NCI-H69 (cell line): ENCODE results near the gene C6orf118.

ENCODE experiments used
- DNase-seq: peaks from one replicate; lab custom pipeline; 2025; lab: John Stamatoyannopoulos, UW

C6orf118 gene

DNA sequence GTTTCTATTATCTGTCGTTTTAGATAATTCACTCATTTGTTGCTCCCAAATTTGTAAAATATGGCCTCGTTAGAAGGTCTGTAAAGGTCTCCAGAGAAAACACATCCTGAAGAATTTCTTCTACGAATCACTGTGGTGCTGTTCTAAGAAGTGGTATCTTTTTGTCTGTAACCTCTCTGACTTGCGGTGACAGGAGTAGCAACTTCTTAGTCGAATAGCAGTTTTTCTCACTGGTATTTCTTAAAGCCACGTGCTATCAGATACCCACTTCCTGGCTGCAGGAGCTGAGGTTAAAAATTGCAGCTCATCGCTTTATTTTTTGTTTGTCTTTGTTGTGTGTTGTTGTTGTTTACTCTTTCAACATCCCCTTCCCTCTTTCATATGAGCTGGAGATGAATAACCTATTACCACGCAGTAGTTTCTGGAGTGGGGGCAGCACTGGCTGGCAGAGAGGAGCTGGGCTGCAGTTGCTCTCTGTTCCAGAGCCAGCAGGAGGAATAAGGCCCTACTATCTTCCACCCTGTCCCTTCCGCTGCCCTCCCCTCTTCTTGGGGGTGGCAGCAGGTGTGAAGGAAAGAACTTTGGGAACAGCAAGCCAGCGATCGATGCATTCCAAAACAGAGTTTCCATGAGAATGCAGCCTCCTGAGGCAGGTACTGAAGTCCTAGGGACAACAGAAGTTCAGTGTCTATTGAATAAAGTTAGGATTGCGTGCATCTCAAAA is 64.7 kb downstream of the C6orf118 start:
- DNase-seq: no peak

DNA sequence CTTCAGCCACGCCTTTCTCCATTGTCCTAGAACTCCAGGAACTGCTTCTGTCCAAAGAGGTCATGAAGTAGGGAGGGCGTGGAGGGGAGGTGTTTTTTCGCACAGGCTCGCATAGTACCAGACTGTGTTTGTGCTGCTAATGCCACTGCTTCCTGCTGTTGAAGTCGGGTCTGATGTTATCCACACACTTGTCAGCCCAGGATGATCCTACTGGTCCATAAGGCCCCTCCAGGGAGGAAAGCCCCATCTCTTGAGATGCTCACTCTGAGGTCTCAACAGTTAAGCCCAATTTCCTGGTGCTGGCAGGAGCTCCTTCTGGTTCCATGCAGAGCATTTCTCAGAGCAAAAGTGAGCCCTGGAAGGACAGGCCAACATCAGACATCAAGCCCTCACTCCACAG is 65.6 kb downstream of the C6orf118 start:
- DNase-seq: no peak

DNA sequence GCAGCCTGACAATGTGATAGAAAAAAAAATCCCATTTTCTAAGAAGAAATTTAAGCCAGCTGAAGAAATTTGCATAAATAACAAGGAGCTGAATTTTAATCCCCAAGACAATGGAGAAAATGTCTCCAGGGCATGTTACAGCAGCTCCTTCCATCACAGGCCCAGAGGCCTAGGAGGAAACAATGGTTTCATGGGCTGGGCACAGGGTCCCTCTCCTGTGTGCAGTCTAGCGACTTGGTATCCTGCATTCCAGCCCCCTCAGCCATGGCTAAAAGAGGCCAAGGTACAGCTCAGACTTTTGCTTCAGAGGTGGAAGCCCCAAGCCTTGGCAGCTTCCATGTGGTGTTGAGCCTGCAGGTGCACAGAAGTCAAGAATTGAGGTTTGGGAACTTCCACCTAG is 73.1 kb downstream of the C6orf118 start:
- DNase-seq: no peak

DNA sequence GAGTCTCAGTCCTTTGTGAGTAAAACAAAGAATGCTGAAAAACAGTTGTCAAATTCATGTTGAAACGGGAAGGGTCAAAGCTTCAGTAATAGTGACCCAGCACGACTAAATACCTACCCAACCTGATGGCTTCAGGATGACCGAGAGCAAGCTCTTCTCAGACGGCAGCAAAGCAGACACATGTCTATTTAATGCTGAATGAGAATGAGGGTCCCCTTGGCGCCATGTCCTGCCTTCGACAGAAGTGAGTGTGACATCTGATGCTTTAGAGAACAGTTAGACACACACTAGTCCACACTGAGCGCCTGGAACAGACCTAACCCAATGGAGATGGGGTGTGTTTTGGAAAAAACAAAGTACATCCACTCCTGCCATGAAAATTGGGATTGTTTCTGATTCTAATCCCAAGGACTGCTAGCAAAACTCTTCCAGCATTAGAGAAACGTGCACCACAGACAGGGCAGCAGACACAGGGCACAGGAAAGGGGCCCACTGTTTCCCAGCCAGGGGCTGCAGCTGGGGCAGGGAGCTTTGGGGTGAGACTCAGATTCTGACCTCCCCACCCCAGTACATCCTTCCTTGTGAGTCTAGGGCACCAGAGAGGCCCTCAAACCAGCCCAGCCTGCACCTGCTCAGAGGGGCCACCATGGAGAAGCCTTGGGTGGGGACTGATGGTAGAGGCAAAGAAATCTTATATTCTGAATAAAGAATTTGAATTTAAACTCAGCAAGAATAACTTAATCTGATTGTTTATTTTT is 76.5 kb downstream of the C6orf118 start:
- DNase-seq: no peak

DNA sequence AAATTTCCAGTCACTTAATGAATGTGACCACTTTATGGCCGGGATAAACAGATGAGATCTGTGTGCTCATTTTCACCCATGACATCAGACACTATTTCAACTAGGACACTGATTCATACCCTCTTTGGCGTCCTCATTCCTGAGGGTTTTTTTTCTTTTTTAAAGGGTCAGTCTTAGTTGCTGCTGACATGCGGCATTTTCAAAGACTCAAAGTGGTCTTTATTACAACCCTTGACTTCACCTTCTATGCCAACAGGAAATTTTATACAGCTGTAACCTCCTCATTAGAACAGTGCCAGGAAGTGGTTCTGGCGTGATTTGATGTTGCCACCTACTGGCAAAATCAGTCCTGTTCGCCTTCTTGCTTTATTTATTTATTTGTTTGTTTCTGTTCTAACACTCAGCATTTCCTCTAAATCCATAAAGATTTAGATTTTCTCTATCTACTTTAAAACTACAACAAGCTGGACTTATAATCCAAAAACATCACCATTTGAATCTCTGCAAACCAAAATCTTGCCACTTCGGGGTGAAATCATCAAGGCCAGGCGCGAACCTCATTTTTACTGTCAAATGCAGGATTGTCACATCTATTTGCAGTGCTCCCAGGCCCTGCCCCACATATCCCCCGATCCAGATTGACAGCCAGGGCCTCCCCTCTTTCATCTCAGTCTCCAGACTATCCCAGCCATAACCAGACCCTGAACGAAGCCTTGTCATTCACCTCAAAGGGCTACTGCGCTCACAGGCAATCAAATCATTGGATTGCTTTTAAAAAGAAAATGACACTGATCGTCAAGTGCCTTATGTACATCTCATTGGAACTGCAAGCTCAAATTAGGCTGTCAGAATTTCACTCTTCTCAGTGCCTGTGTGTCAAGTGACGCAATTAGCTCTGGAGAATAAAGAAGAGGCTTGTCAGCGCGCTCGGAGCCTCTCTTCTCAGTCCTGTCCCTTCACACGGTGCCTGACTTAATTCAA is 77.5 kb downstream of the C6orf118 start:
- no peak for DNase-seq

DNA sequence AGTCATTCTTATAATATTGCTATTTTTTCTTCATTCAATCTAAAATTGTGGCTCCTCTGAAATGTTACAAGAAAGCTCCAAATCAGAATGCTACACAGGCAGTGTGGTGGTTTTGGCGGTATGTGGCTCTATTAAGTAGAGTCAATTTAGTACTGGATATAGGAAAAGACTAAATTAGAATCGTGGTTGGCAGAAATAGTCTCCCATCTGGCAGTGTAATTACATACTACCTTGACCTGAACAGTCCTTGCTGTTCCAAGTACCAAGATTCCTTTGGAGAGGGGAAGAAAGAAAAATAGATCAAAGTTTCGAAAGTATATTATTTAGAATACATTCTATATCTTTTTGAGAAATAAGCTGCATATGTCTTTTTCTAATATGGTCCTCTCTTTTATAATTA is 78.2 kb downstream of the C6orf118 start:
- DNase-seq: no peak
